GM19351 (cell line): ENCODE data around the gene SPARC.
"Not testable (repeated sequence)": the region's sequence is repeated elsewhere in the genome, so short reads cannot be mapped to it uniquely, and the experiment has no call there.

Source experiments
- ATAC-seq: cut with Tn5 transposase; IDR thresholded peaks from one replicate; pipeline ENCODE4 v1.9.1; 2021; ENCODE audit warnings: mild to moderate bottlenecking, moderate library complexity; ENCODE audit not compliant: unreplicated experiment

SPARC gene

DNA sequence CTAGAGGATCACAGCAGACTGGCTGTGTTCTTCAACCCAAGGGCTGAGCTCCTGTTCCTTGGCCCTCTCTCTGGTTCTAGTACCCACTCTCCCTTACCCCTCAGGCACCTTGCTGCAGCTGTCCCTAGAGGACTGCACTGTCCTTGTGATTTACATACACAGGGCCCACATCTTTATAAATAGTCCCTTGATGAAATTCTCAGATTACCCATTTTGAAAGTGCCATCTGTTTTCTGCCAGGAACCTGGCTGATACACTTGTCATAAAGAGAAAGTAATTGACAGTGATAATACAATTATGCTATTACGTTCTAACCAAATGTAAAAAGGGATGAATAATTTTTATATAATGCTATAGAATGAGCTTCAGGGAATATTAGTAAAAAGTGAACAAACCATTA lies 16.5 kb upstream of the SPARC start:
- ATAC-seq = peak; percentile 88

DNA sequence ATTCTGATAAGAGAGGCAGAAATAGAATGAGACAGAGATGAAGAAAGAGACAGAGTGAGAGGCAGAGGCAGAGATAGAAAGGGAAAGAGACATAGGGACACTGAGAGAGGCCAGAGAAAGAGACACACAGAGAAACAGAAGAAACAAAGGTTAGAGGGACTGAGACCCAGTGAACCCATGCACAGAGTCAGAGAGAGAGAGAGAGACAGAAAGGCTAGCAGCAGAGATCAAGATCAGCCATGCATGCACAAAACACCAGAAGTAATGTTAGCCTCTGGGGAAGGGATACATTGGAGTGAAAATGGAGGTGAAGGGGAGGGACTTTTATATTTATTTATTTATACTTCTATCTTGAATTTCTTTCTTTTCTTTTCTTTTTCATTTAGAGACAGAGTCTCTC lies 14.1 kb upstream of the SPARC start:
- ATAC-seq = peak; percentile 54

DNA sequence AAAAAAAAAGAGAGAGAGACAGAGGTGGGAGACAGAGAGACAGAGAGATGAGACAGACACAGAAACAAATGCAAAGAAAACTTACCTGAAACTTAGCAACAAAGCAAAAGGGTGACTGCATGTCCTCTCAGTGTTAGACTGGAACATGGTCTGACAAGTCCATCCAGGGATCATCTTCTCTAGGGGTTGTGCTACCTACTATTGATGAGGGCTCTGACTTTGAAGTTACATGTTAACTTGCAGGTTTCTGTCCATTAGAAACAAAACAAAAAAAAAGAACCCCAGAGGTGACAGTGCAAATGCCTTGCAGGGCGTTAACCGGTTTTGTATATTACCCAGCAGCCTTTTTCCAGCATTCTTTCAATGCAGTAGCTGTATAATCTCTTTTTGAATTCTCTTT lies 13.6 kb upstream of the SPARC start:
- ATAC-seq = no peak

DNA sequence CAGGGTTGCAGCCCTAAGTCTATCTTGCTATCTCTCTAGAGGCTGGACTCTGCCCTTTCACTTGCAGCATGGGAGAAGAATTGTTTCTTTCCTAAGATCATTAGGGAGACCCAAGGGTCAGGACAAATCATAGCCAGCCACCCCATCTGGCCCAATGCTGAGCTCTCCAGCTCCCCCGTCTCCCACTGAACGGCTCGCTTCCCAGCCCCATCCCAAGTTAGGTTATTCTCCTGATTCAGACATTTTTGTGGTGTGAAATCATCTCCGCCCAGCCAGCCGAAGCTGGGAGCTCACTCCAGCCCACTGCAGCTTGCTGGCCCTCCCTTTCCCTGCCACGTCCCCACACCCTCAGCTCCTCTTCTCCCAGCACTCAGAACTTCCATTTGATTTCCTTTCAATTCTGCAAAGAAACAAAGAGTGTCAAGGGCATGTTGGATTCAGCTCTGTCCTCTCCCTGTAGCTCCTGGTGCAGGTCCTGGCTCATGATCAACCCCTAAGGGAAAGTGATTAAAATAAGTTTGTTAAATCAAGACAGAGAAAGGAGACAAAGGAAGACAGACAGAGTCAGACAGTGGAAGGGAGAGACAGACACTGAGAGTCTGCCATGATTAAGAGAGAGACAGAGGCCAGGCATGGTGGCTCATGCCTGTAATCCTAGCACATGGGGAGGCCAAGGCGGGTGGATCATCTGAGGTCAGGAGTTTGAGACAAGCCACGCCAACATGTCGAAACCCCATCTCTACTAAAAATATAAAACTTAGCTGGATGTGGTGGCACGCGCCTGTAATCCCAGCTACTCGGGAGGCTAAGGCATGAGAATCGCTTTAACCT lies 12.6 kb upstream of the SPARC start:
- ATAC-seq = no peak

DNA sequence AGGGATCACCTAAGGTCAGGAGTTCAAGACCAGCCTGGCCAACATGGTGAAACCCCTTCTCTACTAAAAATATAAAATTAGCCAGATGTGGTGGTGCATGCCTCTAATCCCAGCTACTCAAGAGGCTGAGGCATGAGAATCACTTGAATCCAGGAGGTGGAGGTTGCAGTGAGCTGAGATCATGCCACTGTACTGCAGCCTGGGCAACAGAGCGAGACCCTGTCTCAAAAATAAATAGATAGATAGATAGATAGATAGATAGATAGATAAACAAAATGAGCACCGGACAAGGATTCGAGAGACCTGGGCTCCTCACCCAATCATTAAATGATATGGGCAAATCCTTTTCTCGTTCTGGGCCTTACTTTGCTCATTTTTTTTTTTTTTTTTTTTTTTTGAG lies 11.4 kb upstream of the SPARC start:
- ATAC-seq = not testable (repeated sequence)

DNA sequence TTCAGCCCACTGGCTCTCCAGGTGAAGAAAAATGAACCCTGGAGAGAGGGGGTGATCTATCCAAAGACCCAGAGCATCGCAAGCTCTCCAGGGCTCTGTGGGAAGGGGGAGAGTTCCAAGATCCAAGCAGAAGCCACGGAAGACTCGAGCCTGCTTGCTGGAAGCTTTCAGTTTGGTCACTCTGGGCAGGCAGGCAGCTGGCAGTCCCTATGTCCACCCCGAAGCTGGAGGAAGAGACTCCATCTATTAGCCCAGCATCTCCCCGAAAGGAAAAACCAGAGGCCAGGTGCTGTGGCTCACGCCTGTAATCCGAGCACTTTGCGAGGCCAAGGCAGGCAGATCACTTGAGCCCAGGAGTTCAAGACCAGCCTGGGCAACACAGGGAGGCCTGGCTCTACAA lies 10.7 kb upstream of the SPARC start:
- no peak for ATAC-seq

DNA sequence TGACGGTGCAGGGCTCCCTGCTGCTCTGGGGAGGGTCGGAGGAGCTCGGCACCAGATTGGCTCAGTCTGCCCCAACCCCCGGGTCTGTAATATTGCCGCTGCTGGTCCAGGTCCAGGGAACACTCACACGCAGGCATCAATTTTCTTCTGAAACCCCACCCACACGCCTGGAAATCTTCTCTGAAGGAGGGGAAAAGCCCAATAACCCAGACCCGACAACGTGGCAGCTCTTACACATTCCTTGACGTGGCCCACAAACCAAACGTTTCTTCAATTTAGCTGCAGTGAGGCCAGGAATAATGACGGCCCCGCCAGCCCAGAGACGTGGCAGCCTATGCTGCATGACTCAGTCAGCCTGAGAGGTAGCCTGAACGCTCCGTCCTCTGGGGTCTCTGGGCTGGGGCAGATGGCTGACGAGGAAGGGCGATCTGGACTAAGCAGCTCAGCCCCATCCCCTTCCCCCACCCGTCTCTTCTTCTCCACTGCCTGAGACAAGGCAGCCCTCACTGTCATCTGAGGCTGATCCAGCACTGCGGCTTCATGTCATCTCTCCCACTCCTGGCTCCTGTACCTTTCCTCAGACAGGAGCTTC lies 9.9 kb upstream of the SPARC start:
- ATAC-seq = no peak

DNA sequence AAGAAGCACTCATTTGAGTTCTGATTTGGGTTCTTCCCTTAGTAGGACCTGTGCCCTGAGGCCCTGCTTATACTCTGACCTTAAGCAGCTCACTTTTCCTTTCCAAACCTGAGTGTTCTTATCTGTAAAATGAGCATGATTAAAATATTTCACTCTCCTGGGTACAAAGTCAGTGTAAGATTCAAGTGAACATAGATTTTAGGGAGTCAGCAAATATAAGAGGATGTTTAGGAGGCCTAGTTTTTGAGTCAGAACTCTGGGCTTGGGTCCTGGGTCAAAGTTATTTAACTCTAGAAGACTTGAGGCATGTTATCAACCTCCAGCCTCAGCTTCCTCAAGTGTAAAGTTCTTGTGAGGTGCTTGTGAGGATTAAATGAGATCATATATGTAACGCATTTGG lies 8.7 kb upstream of the SPARC start:
- no peak for ATAC-seq

DNA sequence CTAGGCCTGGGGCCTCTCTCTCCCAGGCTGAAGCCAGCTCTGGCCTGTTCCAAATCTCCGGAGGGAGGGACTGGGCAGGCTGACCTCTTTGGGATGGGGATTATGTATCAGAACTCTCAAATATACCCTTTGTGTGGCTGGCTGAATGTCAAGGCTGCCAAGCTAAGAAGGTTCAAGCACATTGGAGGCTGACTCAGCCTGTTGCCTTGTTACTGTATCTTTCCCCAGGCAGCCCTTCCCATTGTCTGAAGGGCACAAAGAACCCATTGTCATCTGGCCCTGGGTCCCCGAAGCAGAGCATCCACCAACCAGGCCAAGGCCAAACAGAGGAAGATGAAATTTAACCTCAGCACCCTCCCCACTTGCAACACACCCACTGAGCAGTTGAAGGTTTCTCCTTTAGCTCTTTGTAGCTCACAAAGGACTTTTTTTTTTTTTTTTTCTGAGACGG lies 7.3 kb upstream of the SPARC start:
- ATAC-seq = no peak

DNA sequence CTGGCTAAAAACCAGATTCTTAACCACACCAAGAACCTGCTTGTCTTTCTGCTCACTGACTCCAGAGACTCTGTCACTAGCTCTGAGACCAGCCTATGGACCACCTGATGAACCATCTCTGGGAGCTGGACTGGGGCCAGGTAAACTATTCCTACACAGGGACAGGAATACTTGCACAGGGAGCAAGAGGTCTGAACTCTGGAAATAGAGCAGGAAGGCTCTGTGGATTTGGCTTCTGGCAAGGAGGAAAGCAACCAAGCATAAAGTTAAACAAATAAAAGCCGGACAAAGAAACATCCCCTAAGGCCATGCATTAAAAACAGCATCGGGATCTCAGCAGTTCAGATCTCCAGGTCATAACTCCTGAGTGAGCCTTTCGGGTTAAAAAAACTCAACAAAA lies 5.6 kb upstream of the SPARC start:
- no peak for ATAC-seq

DNA sequence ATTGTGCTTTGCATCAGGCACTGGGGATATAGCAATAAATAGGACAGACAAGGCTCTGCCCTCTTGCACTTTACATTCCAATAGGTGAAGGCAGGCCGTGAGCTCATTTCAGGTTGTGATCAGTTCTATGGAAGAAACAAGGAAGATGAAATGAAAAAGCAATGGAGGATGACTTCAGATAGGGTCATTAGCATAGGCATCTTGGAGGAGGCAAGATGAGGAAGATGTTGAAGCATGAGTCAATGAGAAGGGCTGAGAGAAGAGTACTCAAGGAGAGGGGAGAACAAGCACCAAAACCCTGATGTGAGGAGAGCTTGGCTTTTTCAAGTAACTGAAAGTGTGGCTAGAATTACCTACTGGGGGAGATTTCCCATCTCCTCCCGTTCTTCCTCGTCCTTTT lies 5.0 kb upstream of the SPARC start:
- ATAC-seq = no peak

DNA sequence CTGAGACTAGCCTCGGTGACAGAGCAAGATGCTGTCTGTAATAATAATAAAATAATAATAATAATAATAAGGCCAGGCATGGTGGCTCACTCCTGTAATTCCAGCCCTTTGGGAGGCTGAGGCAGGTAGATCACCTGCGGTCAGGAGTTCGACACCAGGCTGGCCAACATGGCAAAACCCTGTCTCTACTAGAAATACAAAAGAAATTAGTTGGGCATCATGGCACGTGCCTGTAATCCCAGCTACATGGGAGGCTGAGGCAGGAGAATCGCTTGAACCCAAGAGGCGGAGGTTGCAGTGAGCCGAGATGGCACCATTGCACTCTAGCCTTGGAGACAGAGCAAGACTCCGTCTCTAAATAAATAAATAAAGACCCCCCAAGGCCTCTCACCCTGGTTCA lies 2.9 kb upstream of the SPARC start:
- not testable (repeated sequence) for ATAC-seq

DNA sequence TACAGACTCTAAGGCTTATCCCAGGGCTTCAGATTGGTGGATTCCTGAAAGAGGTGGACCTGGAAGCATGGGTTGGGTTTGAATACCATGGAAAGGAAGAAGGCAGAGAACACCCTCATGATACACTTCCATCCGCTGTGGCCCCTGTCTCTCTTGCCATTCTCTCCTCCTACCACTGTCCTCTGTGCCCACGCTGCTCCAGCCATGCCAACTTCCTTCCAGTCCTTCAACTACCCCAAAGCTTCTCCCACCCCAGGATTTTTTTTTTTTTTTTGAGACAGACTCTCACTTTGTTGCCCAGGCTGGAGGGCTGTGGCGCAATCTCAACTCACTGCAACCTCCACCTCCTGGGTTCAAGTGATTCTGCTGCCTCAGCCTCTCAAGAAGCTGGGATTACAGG lies 1.7 kb upstream of the SPARC start:
- ATAC-seq = no peak

DNA sequence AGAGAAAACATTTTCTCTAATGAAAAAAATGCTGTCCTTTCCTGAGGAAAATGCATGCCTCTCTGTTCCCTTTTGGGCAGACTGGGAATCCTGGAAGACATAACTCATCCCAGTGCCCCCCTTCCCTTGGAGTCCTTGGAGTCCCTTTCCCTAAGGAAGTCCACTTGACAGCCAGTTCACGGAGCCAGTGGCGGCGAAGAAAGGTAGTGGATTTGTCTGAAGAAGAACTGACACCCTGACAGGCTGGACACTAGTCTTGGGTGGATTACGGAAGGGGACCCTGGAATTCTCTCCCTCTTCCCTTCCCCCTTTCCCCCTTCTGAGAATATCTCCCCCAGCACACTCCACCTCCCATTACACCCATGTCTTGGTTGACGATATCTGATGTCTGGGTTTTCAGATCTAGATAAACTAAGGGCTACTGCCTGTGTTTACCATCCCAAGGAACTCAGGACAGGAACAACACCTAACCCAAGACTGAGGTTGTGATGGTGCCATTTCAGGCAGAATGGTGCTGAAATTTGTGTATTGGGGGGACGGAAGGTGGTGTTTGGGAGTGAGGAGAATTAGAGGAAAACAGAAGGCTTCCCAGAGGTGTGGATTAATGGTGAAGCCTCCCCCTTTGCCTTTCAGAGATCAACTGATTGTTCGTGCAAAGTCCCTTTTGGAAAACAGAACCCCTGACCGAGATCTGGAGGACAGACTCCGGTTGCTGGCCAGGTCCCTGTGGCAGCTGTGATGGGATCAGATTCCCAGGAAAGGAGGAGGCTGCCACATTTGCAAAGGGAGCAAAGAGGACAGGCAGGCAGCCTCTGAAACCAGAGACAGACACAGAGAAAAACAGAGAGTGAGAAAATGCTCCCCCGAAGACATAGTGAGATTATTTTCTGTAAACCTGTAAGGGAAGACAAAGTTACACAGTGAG lies 704 bp downstream of the SPARC start:
- no peak for ATAC-seq

DNA sequence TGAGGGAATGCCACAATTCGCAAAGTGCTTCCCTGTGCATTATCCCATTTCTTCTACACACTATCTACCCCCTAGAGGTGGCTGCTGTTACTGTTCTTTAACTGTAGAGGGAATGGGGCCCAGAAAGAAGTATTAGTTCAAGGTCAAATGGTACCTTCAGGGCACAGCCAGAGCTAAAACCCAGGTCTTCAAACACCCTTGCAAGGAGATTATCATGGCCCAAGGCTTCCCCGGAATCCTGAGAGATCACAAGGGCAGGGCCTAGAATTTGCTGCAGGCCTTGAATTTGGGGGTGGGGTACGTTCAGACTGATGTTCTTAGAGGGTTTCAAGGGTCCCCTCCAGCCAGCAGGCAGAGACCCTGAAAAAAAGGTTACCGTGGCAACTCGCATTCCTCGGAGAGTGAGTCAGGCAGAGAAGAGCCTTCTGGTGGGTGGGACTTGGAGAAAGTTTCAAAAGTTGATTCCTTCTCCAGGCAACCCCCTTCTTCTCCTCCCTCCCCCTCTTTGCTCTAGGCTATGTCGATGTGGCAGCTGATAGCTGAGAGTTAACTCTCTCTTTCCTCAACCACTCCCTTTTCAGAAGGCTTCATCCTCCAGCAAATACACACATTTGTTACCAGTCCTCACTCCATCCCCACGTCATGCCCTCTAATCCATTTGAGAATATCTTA lies 1.9 kb downstream of the SPARC start:
- ATAC-seq = no peak

DNA sequence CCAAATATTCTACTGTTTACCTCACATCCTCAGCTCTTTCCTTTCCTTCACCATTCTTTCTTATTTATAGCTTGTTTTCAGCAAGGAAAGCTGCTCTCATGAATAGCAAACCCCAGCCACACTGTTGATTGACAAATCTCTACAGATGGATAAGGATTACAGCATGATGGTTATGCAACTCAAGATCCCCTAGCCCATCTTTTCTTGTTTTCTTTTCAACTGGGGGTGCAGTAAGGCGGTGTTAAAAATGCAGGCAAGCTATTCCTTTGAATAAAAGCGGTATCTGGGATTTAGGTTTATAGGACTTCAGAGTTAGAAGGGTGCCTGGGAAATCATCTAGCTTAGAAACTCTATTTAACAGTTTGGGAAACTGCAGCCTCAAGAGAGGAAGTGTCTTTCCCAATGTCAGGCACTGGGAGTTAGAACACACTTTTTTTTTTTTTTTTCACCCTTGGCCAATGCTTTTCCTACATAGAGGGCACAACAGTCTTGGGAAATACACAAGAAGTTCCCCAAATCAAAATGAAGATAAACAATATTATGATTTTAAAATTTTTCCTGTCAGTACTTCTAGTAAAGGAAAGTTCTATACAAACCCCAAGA lies 2.6 kb downstream of the SPARC start:
- no peak for ATAC-seq

DNA sequence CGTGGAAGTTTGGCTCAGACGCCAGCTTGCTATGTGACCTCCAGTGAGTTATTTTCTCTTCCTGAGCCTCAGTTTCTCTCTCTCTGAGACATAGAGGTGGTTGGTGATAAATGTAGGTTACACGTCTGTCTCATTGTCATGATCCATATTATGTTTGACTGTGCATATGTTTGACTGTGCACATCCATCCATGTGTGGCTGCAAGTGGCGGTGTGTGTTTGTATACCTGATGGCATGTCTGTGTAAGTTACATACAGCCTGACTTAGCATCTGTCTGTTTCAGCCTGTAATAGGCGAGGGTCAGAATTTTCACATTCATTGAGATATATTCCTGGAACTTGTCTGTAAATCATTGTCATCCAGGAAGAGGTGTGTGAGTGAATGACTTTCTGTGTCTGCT lies 3.3 kb downstream of the SPARC start:
- ATAC-seq = no peak

DNA sequence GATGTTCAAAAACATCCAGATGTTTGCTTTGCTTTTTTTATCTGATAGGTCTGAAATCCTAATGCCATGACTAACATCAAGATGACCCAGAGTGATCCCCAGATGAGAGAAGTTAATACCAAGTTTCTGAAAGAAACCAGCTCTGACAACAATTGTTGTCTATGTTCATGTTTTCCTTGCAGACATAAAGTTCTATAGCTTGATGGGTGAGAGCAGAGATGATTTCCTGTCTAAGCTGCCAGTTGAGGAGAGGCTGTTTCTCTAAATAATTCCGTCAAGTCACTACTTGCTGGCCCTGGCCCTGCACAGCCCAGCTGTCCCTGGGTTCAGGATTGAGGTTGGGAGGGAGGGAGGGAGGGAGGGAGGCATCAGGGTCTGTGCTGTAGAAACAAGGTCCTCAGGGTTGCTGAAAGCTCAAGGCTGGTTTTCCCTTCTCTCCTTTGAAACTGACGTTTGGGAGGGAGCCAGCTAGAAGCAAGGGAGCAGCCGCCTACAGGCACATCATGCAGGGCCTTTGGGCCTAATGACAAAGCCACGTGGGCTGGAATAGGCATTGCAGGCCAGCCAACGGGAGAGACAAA lies 3.9 kb downstream of the SPARC start:
- no peak for ATAC-seq

DNA sequence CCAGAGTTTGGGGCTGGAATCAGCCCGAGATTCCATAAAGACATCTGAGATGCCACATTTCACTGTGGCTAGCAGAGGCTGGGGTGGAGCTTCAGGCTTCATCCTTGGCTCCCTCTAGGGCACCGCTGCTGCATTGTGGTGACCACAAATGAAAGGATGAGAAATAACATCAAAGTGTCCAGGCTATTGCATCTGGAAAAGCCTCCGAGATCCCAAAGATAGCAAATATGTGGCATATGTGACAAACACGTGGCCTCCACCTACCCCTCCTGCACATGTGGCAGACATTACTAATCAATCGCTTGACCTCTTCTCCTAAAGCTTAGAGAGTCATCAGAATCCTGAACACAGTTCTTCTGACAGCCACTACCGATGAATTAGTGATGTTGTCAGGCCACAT lies 4.5 kb downstream of the SPARC start:
- ATAC-seq = no peak

DNA sequence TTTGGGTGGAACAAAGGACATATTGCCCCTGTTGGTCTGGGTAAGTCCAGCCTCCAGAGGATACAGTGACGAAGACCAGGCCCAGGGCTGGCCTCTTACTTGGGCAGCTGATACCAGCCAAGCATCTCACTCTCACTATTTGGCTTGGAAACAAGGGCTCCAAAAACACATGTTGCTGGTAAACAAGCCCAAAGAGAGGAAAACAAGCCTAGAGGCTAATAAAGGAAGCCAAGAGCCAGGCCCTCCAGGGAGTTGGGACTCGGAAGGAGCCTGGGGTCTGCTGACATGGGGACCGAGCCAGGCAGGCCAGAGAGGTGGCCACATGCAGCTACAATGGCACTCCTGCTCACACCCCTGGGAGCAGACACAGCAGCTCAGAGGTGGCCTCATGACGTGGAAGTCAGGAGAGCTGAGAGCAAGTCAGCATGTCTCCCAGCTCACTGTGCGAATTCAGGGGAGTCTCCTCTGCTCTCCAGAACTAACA lies 5.7 kb downstream of the SPARC start:
- no peak for ATAC-seq
